SHP77 (cell line): ENCODE results near the gene PRL.

ENCODE experiments used
- DNase-seq, 2 experiments: peaks; one replicate each; lab custom pipeline; 2025; lab: John Stamatoyannopoulos, UW

Gene PRL

GRCh38 chr6:22294301-22294700 lies 2.5 kb downstream of the PRL start:
- DNase-seq, result no peak

GRCh38 chr6:22290045-22290444 lies 6.8 kb downstream of the PRL start:
- DNase-seq, result no peak

- DNase-seq, result no peak
Measured at GRCh38 chr6:22288721-22289120, 8.1 kb downstream of the PRL start.

- DNase-seq, result no peak
Measured at GRCh38 chr6:22284666-22285065, 12.2 kb downstream of the PRL start.

GRCh38 chr6:22281341-22282085 lies 15.3 kb downstream of the PRL start:
- no peak for DNase-seq

GRCh38 chr6:22279427-22279826 lies 17.4 kb downstream of the PRL start:
- DNase-seq, result no peak

GRCh38 chr6:22271081-22271480 lies 25.8 kb downstream of the PRL start:
- no peak for DNase-seq

- DNase-seq, result no peak
Measured at GRCh38 chr6:22263748-22264147, 33.1 kb downstream of the PRL start.

GRCh38 chr6:22254886-22255285 lies 42.0 kb downstream of the PRL start:
- DNase-seq, result no peak

- no peak for DNase-seq
Measured at GRCh38 chr6:22253955-22254655, 42.7 kb downstream of the PRL start.

- DNase-seq, result no peak
Measured at GRCh38 chr6:22251348-22251747, 45.5 kb downstream of the PRL start.

- no peak for DNase-seq
Measured at GRCh38 chr6:22250486-22250885, 46.4 kb downstream of the PRL start.

- no peak for DNase-seq
Measured at GRCh38 chr6:22249711-22250350, 47.0 kb downstream of the PRL start.

- DNase-seq, result no peak
Measured at GRCh38 chr6:22248513-22249308, 48.1 kb downstream of the PRL start.

GRCh38 chr6:22247916-22248482 lies 48.8 kb downstream of the PRL start:
- no peak for DNase-seq

- DNase-seq, result no peak
Measured at GRCh38 chr6:22240025-22240424, 56.8 kb downstream of the PRL start.

GRCh38 chr6:22239261-22239921 lies 57.4 kb downstream of the PRL start:
- no peak for DNase-seq

GRCh38 chr6:22238861-22239260 lies 58.0 kb downstream of the PRL start:
- no peak for DNase-seq

GRCh38 chr6:22237526-22237925 lies 59.3 kb downstream of the PRL start:
- no peak for DNase-seq
